Lower lobe of right lung (tissue), 2 donors: ENCODE measurements around the gene ASB8. TPM values are rescaled to one million over a fixed set of nuclear protein-coding genes. Genes with fewer than 3 reads are reported as not detected.

ENCODE experiments used
- ATAC-seq, 2 donors: fragments of 200-7000 bp; cut with Tn5 transposase; one replicate each; pipeline ENCODE4 v1.9.1; 2020 to 2022; ENCODE audit warnings: mild to moderate bottlenecking in 2 of 2, moderate library complexity in 2 of 2
- DNase-seq: peaks from one replicate; pipeline ENCODE4 v3.0.0-alpha.2; 2020
- H3K27ac ChIP-seq: fragments of 200-600 bp; one replicate; pipeline ENCODE4 v1.8.0; 2022
- H3K27me3 ChIP-seq: fragments of 200-600 bp; one replicate; pipeline ENCODE4 v1.8.0; 2022; ENCODE audit warnings: low read depth
- H3K36me3 ChIP-seq: fragments of 200-600 bp; one replicate; pipeline ENCODE4 v1.8.0; 2022; ENCODE audit warnings: mild to moderate bottlenecking
- H3K4me1 ChIP-seq: fragments of 200-600 bp; one replicate; pipeline ENCODE4 v1.8.0; 2022
- H3K4me3 ChIP-seq: fragments of 200-600 bp; one replicate; pipeline ENCODE4 v1.8.0; 2022; ENCODE audit warnings: mild to moderate bottlenecking
- H3K9me3 ChIP-seq: fragments of 200-600 bp; one replicate; pipeline ENCODE4 v1.8.0; 2022
- intact Hi-C: fragments of 100-400 bp; cut with DNase I; formaldehyde crosslinking; loops from one replicate; pipeline ENCODE4 v1.11.0; 2022
- total RNA-seq: library from RNA; stranded (reverse); fragmentation: NEBNext Ultra II Directional; extraction: Animal tissue kit (Norgen Biotek cat#: 25700); gene quantifications from one replicate; pipeline ENCODE4 v1.2.1, GENCODE V29; 2021
- TF ChIP-seq, protein P1 (sequence below): fragments of 200-600 bp; IDR thresholded peaks from one replicate; pipeline ENCODE4 v1.8.0; 2022; ENCODE audit warnings: antibody characterized with exemption, mild to moderate bottlenecking
- donor health status: DM: no; HTN: yes; CAD: no; lungs with severe emphysema.

ASB8 gene
- total RNA-seq, 1 donor from 2014 or later, result 40.9 TPM

DNA sequence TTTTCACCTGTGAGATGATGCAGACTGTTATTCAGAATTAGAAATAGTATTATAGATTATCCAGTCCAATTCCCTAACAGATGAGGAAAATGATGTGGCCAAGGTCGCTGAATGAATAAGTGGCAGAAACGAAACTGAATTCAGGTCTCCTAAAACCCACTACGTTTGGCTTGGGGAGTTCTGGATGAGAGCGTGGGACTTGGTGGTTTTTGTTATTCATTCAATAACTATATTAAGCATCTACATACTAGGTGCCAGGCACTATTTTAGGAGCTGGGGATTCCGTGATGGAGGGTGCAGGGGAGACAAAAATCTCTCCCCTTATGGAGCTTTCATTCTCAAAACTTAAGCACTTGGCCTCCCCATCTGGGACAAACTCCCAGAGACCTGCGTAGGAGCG is 25.3 kb upstream of the ASB8 start:
- peaks cover 75% of the 10 kb centered on the region for H3K27me3 ChIP-seq
- intact Hi-C loops, result no loop called here
- DNase-seq, result no peak
- H3K9me3 ChIP-seq, result no peaks in the 10 kb centered on the region
- no peaks in the 10 kb centered on the region for H3K36me3 ChIP-seq
- TF ChIP-seq, protein P1, sequence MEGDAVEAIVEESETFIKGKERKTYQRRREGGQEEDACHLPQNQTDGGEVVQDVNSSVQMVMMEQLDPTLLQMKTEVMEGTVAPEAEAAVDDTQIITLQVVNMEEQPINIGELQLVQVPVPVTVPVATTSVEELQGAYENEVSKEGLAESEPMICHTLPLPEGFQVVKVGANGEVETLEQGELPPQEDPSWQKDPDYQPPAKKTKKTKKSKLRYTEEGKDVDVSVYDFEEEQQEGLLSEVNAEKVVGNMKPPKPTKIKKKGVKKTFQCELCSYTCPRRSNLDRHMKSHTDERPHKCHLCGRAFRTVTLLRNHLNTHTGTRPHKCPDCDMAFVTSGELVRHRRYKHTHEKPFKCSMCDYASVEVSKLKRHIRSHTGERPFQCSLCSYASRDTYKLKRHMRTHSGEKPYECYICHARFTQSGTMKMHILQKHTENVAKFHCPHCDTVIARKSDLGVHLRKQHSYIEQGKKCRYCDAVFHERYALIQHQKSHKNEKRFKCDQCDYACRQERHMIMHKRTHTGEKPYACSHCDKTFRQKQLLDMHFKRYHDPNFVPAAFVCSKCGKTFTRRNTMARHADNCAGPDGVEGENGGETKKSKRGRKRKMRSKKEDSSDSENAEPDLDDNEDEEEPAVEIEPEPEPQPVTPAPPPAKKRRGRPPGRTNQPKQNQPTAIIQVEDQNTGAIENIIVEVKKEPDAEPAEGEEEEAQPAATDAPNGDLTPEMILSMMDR, result no peak
- ATAC-seq, result no peak
- no peak overlapping the region for H3K27ac ChIP-seq
- H3K4me1 ChIP-seq, result peaks cover 23% of the 10 kb centered on the region
- peak overlapping the region; percentile 75 for H3K4me3 ChIP-seq

DNA sequence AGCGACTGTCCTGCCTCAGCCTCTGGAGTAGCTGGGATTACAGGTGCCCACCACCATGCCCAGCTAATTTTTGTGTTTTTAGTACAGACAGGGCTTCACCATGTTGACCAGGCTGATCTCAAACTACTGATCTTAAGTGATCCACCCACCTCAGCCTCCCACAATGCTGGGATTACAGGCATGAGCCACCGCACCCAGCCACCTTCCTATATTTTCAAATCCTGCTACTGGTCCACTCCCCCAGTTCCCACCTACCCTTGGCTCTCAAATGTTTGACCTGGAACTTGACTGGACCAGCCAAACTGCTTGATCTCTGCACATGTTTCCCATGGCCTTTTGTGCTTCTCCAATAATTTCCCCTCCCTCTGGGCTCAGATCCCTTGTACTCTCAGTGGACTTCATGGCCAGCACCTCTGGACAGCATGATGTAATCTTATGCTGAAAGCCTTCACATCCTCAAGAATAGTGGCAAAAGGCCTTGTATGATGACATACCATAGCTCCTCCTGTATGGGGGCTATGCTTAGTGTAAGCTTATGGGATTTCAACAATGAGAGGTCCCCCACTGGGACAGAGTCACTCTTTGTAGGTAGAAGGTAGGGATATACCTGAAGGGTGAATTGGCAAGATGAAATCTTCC is 23.7 kb upstream of the ASB8 start:
- Histone ChIP-seq H3K27me3 (peaks cover 79% of the 10 kb centered on the region), H3K9me3 (no peaks in the 10 kb centered on the region), H3K4me3 (no peak overlapping the region), H3K36me3 (no peaks in the 10 kb centered on the region), H3K27ac (no peak overlapping the region), H3K4me1 (peaks cover 23% of the 10 kb centered on the region)
- ATAC-seq (no peak), DNase-seq (no peak)
- TF ChIP-seq, protein P1, result no peak
- intact Hi-C loops, result no loop called here

DNA sequence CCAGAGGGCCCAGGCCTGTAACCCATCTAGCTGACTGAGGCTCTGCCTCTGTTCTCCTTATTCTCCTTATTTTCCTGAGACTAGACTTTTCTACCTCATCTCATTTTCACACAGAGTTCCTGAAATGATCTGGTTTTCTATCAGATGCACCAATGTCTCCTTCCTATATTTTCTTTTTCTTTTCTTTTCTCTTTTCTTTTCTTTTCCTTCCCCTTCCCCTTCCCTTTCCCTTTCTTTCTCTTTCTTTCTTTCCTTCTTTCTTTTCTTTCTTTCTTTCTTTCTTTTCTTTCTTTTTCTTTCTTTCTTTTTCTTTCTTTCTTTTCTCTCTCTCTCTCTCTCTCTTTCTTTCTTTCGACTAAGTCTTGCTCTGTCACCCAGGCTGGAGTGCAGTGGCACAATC is 23.1 kb upstream of the ASB8 start:
- Histone ChIP-seq H3K4me3 (no peak overlapping the region), H3K27me3 (peaks cover 74% of the 10 kb centered on the region), H3K9me3 (no peaks in the 10 kb centered on the region), H3K4me1 (peaks cover 23% of the 10 kb centered on the region), H3K27ac (no peak overlapping the region), H3K36me3 (no peaks in the 10 kb centered on the region)
- TF ChIP-seq, protein P1, result no peak
- intact Hi-C loops, result no loop called here
- DNase-seq, result no peak
- no peak for ATAC-seq

DNA sequence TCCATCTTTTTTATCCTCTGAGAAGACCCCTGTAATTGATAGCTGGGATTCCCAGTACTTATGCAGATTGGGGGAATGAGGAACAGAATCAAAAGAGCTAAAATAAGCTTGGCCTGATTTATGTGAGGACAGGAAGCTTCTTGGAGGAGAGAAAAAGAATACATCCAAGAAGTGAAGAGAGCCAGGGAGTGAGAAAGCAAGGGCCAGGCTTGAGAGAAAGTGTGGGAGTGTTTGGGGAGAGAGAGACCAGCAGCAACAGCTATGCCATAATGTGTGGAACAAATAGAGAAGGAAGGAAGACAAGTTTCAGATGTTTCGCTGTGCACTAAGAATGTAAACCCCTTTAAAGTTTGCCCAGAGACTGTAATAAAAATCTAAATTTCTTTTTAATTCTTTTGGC is 22.2 kb upstream of the ASB8 start:
- peaks cover 66% of the 10 kb centered on the region for H3K27me3 ChIP-seq
- H3K27ac ChIP-seq, result no peak overlapping the region
- peaks cover 20% of the 10 kb centered on the region for H3K4me1 ChIP-seq
- ATAC-seq, result no peak
- no peak overlapping the region for H3K4me3 ChIP-seq
- intact Hi-C loops, result no loop called here
- TF ChIP-seq, protein P1, result no peak
- no peak for DNase-seq
- no peaks in the 10 kb centered on the region for H3K9me3 ChIP-seq
- H3K36me3 ChIP-seq, result no peaks in the 10 kb centered on the region

DNA sequence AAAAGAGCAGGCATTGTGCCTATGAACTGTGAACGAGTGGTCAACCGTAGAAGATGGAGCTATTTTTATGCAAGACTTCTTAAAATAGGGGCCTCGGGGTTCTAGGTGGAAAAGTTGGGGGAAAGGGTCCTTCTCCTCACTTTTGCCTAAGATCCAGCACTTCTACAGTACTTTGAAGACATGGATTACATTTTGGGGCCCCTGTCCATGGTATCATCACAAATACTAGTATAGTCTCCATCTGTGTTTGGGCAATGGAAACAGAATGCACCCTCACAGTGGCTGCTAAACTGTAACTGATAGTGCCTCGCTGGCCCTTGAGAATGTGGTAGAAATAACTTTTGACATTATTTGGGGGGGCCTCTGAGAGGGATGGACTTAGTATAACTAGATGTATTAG is 20.7 kb upstream of the ASB8 start:
- H3K27me3 ChIP-seq, result peaks cover 51% of the 10 kb centered on the region

More for the DNA sequence above, 20.7 kb upstream of the ASB8 start:
- TF ChIP-seq, protein P1, result no peak
- Histone ChIP-seq H3K36me3 (no peaks in the 10 kb centered on the region), H3K9me3 (no peaks in the 10 kb centered on the region), H3K4me3 (no peak overlapping the region), H3K27ac (no peak overlapping the region), H3K4me1 (peaks cover 7% of the 10 kb centered on the region)
- no peak for ATAC-seq
- intact Hi-C loops, result no loop called here
- DNase-seq, result no peak
